NB4 (cell line): Measurements from ENCODE around the gene PBX3.

Experiments used
- DNase-seq: peaks from one replicate; pipeline ENCODE4 v3.0.0; 2010; ENCODE audit warnings: low read depth
- H3K4me3 ChIP-seq: one replicate; pipeline ENCODE4 v1.5.1; 2011; ENCODE audit warnings: mild to moderate bottlenecking, low read depth, low read length, moderate library complexity
- MYC ChIP-seq: IDR thresholded peaks from 2 replicates; pipeline ENCODE4 v1.6.1; 2011; ENCODE audit warnings: low read depth, low read length
- POLR2A ChIP-seq: IDR thresholded peaks from 2 replicates; pipeline ENCODE4 v1.6.1; 2011; ENCODE audit warnings: mild to moderate bottlenecking; ENCODE audit not compliant: insufficient read length; ENCODE audit errors: extremely low read depth
- TF ChIP-seq, protein P1 (sequence below): IDR thresholded peaks from one replicate; pipeline ENCODE4 v1.5.1; 2012; ENCODE audit warnings: low read depth, low read length
- TF ChIP-seq, protein P2 (sequence below): IDR thresholded peaks from 2 replicates; pipeline ENCODE4 v1.6.1; 2011; ENCODE audit warnings: low read depth, low read length

The PBX3 gene

DNA sequence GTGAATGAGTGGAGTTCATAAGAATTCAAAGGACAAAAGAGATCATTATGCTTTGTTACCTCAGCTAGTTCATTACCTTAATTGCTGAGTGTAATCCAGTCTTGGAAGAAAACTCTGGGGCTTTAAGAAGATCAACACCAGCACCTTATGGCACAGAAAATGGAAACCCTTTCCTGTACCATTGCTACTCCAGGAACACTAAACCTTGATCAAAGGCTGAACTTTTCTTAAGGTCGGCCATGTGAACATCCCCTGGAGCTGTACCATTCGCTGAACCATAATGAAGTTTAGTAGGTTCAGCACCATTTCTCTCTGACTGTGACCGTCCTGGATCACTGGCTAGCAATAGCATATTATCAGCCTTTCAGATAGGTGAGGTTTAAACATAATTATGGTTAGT lies 97.4 kb downstream of the PBX3 start:
- TF ChIP-seq MYC (no peak), POLR2A (no peak)
- TF ChIP-seq, protein P1, sequence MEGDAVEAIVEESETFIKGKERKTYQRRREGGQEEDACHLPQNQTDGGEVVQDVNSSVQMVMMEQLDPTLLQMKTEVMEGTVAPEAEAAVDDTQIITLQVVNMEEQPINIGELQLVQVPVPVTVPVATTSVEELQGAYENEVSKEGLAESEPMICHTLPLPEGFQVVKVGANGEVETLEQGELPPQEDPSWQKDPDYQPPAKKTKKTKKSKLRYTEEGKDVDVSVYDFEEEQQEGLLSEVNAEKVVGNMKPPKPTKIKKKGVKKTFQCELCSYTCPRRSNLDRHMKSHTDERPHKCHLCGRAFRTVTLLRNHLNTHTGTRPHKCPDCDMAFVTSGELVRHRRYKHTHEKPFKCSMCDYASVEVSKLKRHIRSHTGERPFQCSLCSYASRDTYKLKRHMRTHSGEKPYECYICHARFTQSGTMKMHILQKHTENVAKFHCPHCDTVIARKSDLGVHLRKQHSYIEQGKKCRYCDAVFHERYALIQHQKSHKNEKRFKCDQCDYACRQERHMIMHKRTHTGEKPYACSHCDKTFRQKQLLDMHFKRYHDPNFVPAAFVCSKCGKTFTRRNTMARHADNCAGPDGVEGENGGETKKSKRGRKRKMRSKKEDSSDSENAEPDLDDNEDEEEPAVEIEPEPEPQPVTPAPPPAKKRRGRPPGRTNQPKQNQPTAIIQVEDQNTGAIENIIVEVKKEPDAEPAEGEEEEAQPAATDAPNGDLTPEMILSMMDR = no peak
- TF ChIP-seq, protein P2, sequence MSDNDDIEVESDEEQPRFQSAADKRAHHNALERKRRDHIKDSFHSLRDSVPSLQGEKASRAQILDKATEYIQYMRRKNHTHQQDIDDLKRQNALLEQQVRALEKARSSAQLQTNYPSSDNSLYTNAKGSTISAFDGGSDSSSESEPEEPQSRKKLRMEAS = no peak
- DNase-seq = no peak

DNA sequence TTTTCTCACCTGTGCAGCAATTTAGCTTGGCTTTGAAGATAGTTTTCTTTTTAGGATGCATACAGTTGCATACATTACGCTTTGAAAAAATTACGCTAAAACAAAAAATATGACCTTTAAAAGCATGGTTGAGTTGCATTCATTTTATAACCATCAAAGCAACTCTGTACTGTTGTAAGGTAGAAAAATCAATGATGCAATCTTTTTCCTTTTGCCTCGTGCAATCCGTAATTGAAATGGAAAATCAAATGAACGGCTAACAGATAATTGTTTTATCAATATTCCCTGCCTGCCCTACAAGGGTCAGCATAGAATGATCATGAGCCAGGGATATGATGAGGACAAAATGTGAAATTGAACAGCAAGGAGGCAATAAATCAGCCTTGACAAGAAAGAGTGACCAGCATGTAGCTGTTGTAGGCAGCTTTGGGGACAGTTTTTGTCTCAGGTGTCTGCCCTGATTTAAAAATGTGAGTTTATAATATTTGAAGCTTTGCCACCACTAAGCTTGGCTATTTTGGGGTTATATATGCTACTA lies 98.2 kb downstream of the PBX3 start:
- TF ChIP-seq, protein P2 = no peak
- TF ChIP-seq, protein P1 = no peak
- TF ChIP-seq MYC = no peak
- no peak for TF ChIP-seq POLR2A
- no peak for DNase-seq
- H3K4me3 ChIP-seq = no peak overlapping the region

More for the DNA sequence above, 97.4 kb downstream of the PBX3 start:
- no peak overlapping the region for H3K4me3 ChIP-seq

DNA sequence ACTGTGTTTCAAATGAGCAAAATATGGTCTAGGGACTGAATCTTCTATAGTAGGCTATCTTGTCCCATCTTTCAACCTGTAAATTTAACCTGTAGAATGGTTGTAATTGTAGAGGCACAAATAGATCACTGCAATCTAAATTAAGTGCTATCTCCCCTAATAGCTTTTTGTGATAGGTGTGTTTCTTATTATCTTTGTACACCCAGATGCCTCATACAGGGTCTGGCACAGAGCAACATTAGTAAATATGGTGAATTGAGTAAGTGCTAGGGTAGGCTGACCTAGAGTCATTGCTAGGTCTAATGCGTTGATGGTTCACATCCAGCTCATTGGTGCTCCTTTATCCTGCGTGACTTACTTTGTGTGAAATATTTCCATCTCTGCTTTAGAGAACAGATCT lies 100.6 kb downstream of the PBX3 start:
- TF ChIP-seq POLR2A (no peak), MYC (no peak)
- TF ChIP-seq, protein P2 = no peak
- TF ChIP-seq, protein P1 = no peak
- no peak overlapping the region for H3K4me3 ChIP-seq
- no peak for DNase-seq

DNA sequence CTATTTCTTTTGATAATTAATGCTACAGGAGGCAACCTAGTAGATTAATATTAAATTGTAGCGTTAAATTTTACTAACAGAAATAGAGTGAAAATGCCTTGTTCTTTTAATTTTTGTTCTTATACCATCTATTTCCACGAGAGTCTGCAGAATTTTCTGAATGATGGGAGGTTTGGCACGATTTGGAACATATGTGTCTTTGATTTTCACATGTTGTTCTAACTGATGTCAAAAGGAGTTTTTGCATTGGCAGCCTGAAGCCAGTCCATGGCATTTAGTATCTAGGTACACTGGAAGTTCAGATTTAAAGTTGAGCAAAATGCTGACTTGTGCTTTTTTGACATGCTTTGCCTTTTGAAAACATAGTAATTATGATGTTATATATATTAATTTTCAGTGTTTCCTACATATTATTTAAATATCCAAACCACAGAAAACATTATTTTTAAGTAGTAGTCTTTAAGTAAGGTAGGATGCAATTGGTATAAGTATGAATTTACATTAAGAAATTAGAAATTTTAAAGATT lies 103.0 kb downstream of the PBX3 start:
- H3K4me3 ChIP-seq = no peak overlapping the region
- TF ChIP-seq, protein P1 = no peak
- TF ChIP-seq, protein P2 = no peak
- TF ChIP-seq MYC (no peak), POLR2A (no peak)
- no peak for DNase-seq

DNA sequence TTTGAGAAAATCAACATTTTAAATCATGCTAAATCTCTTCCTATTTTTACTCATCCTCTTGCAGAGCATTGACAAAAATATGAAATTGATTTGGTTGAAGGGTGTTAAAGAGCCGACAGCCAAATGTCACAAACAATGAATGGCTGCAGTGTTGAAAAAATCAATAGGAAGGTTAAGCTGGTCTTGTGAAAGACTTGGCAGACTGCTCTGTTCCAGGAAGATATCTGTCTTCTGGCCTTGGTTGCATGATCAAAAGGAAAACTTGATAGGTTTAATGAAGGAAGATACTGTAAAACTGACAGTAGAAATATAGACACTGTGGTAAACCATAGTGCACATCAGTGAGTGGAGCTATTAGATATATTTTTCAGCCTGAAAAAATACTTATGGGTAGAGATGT lies 103.6 kb downstream of the PBX3 start:
- no peak overlapping the region for H3K4me3 ChIP-seq
- TF ChIP-seq, protein P1 = no peak
- TF ChIP-seq POLR2A (no peak), MYC (no peak)
- TF ChIP-seq, protein P2 = no peak
- no peak for DNase-seq
